ENCODE results near the gene HCN4. TPM values are rescaled to one million over a fixed set of nuclear protein-coding genes. Genes with fewer than 3 reads are reported as not detected.

HCN4 gene
- total and polyA plus RNA-seq, 3 donors from 2014 or later: 9.1 to 17.6 (median 12.6) TPM

- H3K36me3 ChIP-seq (ENCODE audit: low read depth, missing control alignments): no peaks in the 10 kb centered on the region
- H3K9me3 ChIP-seq: no peaks in the 10 kb centered on the region
- intact Hi-C loops (cut with DNase I; ENCODE audit: low total_unique reads): no loop called here
- no peak for TF ChIP-seq CTCF (IDR thresholded peaks at IDR 0.05)
- no peak for TF ChIP-seq POLR2A (IDR thresholded peaks at IDR 0.05)
- DNase-seq: no peak
- H3K4me3 ChIP-seq: no peak overlapping the region
- no peaks in the 10 kb centered on the region for H3K27me3 ChIP-seq
- 76 to 77% methylated on average over 1 of the region's 1 CpG for WGBS, 2 donors
- H3K27ac ChIP-seq: no peak overlapping the region
- no peaks in the 10 kb centered on the region for H3K4me1 ChIP-seq
Observed at GRCh38 chr15:73287019-73287418, 81.7 kb downstream of the HCN4 start.

GRCh38 chr15:73286311-73286710 lies 82.4 kb downstream of the HCN4 start:
- TF ChIP-seq CTCF (IDR thresholded peaks at IDR 0.05) (no peak), POLR2A (IDR thresholded peaks at IDR 0.05) (no peak)
- Histone ChIP-seq H3K9me3 (no peaks in the 10 kb centered on the region), H3K4me3 (no peak overlapping the region), H3K36me3 (ENCODE audit: low read depth, missing control alignments) (no peaks in the 10 kb centered on the region), H3K4me1 (no peaks in the 10 kb centered on the region), H3K27me3 (no peaks in the 10 kb centered on the region), H3K27ac (no peak overlapping the region)
- intact Hi-C loops (cut with DNase I; ENCODE audit: low total_unique reads): no loop called here
- no peak for DNase-seq
- 83 to 85% methylated on average over 2 of the region's 2 CpGs for WGBS, 2 donors

- DNase-seq: no peak
- H3K27ac ChIP-seq: no peak overlapping the region
- no peaks in the 10 kb centered on the region for H3K27me3 ChIP-seq
- H3K36me3 ChIP-seq (ENCODE audit: low read depth, missing control alignments): no peaks in the 10 kb centered on the region
- TF ChIP-seq CTCF (IDR thresholded peaks at IDR 0.05) (no peak), POLR2A (IDR thresholded peaks at IDR 0.05) (no peak)
- H3K4me3 ChIP-seq: no peak overlapping the region
- no peaks in the 10 kb centered on the region for H3K4me1 ChIP-seq
- no peaks in the 10 kb centered on the region for H3K9me3 ChIP-seq
- intact Hi-C loops (cut with DNase I; ENCODE audit: low total_unique reads): no loop called here
- 83 to 85% methylated on average over 3 of the region's 3 CpGs for WGBS, 2 donors
Observed at GRCh38 chr15:73284090-73284716, 84.6 kb downstream of the HCN4 start.

- intact Hi-C loops (cut with DNase I; ENCODE audit: low total_unique reads): no loop called here
- WGBS, 2 donors: 86 to 92% methylated on average over 2 of the region's 2 CpGs
Observed at GRCh38 chr15:73283366-73283962, 85.3 kb downstream of the HCN4 start.

More at GRCh38 chr15:73283366-73283962, 85.3 kb downstream of the HCN4 start:
- Histone ChIP-seq H3K27me3 (no peaks in the 10 kb centered on the region), H3K4me3 (no peak overlapping the region), H3K36me3 (ENCODE audit: low read depth, missing control alignments) (no peaks in the 10 kb centered on the region), H3K27ac (no peak overlapping the region), H3K9me3 (no peaks in the 10 kb centered on the region), H3K4me1 (no peaks in the 10 kb centered on the region)
- no peak for DNase-seq
- TF ChIP-seq CTCF (IDR thresholded peaks at IDR 0.05) (no peak), POLR2A (IDR thresholded peaks at IDR 0.05) (no peak)
